Glomerular visceral epithelial cell (primary cell): ENCODE data around the gene SUFU.
"Not testable (repeated sequence)": the region's sequence is repeated elsewhere in the genome, so short reads cannot be mapped to it uniquely, and the experiment has no call there.

Experiments used
- DNase-seq: peaks from one replicate; pipeline ENCODE4 v3.0.0-alpha.2; 2016; ENCODE audit errors: extremely low spot score

The SUFU gene

DNA sequence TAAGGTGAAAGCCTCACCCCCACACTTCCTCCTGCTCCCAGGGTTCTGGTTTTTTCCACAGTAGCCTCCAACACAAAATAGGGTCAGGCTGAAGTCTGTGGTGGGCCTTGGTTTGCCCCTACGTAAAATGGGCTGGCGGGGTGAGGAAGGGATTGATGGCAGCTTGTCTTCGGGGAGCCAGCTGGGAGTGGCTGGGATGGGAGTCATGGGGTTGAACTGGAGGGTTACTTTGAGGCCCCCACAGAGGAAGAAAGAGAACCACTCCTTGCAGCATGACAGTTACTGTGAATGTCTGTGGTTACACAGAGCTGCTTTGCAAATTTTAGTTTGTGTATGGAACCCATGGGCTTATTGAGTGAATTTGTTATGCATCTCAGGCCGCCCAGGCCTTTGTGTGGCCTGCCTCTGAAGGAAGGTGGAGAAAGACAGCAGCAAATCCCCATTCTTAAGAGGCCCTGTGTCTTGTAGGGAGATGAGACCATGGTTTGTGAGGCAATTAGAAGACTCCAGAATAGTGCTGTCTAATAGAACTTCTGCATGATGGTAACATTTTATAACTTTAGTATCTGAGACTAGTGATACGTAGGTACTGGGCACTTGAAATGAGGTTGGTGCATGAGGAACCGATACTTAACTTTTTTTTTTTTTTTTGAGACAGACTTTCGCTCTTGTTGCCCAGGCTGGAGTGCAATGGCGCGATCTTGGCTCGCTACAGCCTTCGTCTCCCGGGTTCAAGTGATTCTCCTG is 148.6 kb downstream of the SUFU start:
- DNase-seq: no peak

DNA sequence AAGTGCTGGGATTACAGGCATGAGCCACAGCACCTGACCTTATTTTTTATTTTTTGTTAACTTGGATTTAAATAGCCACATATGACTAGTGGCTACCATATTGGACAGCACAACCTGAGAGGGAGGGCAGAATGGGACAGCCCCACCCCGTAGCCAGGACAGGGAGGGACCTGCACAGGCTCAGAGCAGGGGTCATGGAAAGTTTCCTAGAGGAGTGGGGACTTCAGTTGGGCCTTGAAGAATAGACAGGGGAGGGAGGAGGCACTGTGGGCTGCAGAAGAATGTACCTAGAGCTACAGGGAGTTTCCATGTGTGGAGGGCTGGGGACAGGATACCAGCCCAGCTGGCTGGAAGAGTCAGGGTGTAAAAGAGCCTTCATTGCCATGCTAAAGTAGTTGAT is 149.3 kb downstream of the SUFU start:
- DNase-seq: no peak

DNA sequence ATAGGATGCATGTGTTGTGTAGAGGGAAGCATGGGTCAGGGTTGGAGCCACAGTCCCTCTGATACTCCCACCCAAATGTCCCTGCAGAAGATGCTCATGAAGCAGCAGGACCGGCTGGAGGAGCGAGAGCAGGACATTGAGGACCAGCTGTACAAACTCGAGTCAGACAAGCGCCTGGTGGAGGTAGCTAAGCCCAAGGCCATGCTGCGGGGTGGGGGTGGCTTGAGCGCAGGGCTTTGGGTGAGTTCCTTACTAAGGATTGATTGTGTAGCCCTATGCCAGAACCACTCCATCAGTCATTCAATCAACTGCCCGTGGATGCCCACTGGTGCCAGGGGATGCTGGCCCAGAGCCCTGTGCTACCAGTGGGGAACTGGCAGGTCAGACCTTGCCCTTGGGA is 150.8 kb downstream of the SUFU start:
- DNase-seq: no peak

DNA sequence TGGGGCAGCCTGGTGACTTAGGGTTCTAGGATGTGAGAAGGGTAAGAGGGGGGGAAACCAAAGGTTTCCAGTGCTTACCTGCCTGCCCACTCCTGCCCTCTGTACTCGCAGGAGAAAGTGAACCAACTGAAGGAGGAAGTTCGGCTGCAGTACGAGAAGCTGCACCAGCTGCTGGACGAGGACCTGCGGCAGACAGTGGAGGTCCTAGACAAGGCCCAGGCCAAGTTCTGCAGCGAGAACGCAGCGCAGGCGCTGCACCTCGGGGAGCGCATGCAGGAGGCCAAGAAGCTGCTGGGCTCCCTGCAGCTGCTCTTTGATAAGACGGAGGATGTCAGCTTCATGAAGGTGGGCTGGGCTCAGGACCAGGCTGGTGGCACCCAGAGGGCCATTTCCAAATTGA is 151.2 kb downstream of the SUFU start:
- no peak for DNase-seq

DNA sequence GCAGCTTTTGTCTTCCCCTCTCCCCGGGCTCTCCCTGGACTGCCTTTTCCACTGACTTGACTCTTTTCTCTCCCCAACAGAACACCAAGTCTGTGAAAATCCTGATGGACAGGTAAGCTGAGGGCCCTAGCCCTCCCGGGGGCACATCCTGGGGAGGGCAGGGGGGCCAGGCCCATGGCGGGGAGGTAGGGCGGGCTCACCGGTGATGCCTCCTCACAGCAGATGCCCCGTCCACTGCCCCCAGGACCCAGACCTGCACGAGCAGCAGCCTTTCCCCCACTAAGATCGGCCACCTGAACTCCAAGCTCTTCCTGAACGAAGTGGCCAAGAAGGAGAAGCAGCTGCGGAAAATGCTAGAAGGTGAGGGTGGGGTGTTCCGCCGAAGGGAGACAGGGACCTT is 152.3 kb downstream of the SUFU start:
- DNase-seq: no peak

DNA sequence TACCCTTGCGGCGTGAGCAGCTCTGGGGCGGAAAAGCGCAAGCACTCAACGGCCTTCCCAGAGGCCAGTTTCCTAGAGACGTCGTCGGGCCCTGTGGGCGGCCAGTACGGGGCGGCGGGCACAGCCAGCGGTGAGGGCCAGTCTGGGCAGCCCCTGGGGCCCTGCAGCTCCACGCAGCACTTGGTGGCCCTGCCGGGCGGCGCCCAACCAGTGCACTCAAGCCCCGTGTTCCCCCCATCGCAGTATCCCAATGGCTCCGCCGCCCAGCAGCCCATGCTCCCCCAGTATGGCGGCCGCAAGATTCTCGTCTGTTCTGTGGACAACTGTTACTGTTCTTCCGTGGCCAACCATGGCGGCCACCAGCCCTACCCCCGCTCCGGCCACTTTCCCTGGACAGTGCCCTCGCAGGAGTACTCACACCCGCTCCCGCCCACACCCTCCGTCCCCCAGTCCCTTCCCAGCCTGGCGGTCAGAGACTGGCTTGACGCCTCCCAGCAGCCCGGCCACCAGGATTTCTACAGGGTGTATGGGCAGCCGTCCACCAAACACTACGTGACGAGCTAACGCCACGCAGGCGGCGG is 153.1 kb downstream of the SUFU start:
- DNase-seq: no peak

DNA sequence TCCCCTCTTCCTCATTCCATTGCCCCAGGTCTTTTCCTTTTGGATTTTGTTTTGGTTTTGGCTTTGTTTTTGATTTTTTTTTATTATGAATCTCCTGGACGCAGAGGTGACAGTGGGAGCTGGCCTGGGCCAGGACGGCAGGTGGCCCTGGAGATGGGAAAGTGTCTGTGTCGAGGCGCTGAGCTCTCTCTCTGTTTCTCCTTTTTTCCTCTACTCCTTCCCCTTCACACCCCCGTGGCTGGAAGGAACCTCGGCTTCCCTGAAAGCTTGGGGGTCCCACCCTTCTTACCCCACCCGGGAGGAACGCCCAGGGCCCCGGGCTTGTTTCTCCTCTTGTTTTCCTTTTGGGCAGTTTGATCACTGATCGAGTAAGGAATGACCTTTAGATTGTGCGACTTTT is 153.7 kb downstream of the SUFU start:
- no peak for DNase-seq

DNA sequence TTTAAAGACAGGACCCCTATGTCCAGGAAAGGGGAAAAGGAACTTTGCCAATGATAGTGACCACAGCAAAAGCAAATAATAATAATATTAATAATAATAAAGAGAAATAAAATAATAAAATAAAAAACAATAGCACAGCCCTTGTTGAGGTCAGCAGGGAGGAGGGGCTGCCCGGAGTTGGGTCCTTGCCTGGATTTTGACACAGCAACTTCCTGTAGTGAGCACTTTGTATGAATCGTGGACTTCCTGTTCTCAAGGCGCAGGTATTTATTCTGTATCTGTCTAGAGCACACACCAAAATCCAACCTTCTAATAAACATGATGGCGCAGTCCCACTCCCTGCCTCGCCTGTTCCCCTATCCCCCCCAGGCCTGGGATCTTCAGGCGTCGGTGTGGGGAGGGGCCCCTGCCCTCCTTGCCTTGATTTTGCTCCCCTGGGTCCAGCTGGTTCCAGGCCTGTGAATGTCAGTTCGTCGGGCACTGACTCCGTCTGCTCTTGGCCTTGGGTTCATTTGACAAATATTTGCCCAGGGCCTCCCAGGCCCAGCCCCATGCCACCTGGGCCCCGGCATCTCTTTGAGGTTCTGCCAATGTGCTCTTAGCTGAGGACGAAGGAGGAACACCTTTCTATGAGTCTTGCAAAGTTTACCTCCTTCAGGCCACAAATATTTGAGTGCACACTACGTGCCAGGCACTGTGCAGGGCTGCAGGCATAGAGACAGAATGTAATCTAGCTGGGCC is 154.4 kb downstream of the SUFU start:
- no peak for DNase-seq

DNA sequence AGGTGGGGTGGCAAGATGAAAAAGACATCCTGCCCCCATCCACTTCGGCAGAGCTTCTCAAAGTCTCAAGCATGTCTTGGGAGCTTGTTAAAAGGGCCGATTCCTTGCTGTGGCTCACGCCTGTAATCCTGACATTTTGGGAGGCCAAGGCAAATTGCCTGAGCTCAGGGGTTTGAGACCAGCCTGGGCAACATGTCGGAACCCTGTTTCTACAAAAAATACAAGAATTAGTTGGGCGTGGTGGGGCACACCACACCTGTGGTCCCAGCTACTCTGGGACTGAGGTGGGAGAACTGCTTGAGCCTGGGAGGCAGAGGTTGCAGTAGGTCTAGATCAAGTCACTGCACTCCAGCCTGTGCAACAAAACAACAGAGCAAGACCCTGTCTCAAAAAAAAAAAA is 155.0 kb downstream of the SUFU start:
- no peak for DNase-seq

DNA sequence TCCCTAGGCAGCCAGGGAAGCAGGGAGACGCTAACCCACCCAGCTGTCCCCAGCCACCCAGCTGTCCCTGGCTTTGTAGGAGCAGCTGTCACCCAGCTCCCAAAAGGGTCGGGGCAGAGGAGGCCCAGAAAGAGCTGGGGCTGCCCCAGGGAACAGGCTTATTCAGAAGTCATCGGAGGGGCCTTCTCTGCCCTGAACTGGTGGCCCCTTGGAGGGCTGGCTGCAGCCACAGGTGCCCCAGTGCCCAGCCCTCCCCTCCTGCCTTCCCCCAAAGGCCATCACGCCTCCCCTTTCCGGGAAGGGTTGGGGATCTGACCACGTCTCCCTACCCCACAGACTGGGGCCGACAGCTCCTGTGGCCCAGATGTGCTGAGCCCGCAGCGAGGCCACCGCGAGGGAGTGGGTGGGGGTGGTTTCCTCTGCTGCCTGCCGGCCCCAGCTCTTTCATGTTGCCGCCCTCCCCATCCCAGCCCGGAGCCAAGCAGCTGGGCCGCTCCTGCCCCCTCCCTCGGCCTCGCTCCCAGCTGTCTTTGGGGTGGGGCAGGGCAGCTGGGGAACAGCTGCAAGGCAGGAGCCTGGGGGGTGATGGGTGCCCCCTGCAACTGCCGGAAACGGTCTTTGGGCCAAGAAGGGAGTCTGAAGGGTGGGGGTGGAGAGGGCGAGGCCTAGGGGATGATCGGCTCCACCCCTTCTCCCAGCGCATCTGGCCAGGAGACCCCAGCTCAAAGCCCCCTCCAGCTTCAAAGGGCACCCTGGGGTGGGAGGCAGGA is 157.3 kb downstream of the SUFU start:
- peak; percentile 55 for DNase-seq

DNA sequence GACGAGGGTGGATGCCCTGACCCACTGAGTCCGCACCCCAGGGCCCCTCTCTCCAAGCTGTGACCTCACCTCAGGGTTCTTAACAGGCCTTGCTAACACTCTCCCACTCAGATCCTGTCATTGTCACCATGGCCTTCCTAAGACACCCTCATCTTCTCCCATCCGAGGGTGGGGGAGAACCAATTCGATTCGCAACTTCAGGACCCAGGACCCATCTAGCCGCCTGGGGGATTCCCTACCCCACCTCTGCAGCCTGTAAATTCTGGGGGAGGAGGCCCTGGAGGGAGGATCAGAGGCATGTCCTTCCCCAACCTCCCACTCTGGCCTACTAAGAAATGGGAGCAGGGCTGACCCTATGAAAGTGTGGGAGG is 157.9 kb downstream of the SUFU start:
- DNase-seq: no peak

DNA sequence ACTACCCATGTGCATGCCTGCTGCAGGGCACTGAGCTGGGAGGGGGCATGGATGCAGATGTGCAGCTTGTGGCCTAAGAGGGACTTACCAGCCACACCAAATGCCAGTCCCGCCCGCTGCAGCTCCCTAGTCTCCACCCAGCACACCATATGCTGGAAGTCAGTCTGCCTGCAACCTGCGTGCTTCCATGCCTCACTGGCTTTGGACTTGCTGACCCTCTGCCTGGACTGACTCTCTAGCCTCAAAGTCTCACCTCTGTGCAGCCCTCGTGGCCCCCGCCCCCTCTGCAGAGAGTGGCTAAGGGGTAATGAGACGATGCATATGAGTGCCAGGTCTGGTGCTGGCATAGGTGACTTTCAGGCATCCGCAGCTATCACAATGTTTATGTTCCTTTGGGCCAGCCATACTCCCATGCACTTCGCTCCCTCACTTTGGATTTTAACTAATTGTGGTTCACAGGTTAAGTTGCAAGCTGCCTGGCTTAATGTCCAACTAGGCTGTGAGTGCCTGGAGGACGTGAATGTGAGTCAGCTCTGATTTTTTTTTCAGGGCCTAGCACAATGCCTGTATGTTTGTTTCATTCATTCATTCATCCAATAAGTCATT is 162.2 kb downstream of the SUFU start:
- peak; percentile 71 for DNase-seq

DNA sequence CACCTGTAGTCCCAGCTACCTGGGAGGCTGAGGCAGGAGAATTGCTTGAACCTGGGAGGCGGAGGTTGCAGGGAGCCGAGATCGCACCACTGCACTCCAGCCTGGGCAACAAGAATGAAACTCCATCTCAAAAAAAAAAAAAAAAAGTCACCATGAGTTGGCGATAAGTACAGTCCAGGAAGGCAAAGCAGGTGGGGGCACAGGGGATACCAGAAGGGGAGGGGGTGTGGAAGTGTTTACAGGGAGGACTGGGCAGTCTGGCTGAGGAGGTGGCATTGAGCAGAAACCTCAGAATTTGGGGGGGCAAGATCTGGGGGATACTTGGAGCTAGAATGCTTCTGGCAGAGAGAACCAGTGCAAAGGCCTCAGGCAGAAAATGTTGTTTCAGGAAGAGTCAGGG is 163.6 kb downstream of the SUFU start:
- not testable (repeated sequence) for DNase-seq

DNA sequence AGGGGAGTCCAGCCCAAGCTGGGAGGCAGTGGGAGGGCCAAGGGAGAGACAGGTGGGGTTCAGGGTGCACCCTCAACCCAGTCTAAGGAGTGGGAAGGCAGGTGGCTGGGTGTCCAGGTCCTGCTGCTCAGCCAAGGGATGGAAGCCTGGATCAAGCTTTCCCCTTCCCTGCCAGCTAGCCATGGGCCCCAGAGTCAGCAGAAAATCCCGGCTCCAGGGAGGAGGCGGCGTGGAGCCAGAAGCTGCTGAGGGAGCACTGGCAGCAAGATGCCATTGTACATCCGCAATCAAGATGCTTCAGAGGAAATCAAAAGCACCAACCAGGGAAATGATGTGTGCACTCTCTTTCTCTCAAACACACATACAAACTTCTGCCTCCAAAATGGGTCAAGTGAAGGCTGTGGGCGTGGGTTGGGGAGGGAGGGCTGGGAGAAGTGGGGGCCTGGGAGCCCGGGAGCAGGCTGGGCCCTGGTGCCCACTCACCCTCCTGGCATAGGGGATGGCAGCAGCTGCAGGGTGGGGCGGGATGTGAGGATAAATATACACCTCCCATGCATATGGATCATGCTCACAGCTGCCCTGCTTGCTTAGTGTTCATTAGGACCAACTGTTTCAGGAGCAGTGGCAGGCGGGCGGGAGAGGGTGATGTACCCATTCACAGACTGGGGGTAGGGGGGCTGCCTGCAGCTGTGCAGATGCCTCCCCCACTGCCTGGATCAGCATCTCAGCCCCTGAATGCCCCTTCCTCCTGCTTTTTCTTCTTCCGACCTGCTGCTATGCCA is 164.7 kb downstream of the SUFU start:
- DNase-seq: no peak

DNA sequence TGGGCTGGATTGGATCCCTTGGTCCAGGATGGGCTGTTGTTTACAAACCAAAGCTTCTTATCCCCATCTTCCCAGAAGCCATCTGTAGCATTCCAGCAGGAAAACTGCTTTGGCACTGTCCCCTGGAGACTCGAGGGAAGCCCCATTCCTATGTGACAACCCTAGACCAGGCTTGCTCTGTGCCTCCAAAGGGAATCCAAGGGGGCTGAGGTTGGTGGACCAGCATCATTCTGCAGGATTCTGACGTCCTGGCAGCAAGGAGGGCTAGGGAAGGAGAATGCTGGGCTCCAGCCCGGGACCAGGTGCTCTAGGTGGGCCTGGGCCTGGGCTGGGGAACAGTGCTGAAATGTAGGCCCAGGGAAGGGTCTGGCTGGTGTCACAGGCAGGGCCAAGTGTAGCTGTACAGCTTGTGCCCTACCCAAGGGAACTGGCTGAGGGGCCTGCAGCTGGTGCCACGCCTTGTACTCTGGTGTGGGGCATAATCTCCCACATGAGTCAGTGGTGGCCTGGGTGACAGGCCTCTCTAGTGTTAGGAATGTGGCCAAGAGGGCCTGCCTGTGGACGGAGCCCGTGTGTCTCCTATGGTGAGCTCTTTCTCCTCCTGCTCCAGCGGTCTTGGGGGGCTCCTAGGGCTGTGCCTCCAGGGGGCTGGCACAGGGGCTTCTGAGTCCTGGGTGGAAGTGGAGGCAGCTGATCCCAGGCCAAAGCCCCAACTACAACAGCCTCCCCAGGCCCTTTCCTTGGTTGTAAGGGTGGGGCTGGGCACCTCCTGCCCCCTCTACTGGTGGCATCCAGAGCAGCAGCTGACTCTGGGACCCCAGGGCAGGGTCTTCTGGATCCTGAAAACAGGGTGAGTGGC is 165.7 kb downstream of the SUFU start:
- DNase-seq: peak; percentile 56

DNA sequence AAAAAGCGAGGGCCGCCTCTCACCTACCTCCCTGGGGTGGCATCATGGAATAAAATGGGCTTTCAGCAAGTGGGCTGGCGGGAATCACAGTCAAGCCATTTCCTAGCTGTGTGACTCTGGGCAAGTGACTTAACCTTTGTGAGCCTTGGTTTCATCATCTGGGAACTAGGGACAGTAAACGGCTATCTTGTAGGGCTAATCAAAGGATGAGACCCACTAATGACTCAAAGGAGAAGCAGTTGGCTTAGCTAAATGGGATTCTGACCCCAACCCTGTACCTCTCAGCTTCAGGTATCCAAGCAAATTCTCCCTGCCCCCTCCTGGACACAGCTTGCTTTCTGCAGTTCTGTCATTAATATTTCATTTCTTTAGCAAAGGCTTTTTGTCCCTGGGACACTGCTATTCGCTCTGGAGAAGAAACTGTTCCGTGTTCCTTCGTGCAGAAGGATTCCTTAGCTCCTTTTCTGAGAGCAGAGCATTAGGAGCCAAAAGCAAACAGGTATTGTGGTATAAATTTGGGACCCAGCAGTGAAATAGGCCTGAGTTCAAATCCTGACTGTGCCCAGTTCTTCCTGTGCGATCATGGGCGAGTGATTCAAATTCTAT is 166.4 kb downstream of the SUFU start:
- no peak for DNase-seq

DNA sequence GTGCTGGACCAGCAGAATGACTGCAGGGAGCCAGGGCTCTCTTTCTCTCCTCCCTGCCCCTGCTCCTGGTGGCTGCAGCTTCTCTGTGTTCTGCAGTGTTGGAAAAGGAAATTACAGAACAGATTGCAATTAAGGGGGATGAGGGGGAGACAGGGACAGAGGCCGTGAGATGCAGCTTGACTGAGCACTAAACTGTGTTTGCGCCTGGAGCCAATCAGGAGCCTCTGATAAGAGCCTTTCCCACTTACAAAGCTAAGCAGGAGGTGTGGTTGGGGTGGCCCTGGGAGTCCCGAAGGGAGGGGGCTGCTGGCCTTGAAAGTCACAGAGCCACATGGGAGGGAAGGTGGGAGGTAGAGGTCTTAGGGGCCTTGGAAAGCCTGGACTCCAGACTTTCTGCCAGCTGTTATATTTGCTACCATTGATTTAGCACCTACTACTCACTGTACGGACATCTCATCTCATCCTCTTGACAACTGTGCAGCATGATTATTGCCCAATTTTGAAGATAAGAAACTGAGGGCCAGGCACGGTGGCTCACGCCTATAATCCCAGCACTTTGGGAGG is 167.2 kb downstream of the SUFU start:
- no peak for DNase-seq

DNA sequence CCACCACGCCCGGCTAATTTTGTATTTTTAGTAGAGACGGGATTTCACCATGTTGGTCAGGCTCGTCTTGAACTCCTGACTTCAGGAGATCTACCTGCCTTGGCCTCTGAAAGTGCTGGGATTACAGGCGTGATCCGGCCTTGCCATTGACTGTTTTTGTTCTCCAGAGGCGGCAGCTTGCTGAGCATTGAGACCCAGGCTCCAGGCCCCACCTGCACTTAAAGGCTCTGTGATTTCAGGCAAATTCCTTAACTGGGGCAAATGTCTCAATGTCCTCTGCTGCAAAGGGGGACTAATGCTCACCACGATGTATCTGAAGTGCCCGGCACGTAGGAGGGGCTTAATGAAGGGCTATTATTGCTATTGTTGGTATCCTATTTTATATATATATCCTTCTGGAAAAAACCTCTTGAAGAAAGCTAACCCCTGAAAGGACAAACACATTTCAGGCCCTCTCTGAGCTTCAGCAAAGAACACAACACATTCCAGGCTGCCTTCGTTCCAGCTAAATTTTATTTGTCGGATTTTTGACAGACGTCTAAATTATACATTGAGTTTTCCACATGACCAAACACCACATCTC is 169.6 kb downstream of the SUFU start:
- no peak for DNase-seq
